ENCODE results near the gene ABCA3.
"Not testable (repeated sequence)": the region's sequence is repeated elsewhere in the genome, so short reads cannot be mapped to it uniquely, and the experiment has no call there.

The ABCA3 gene

DNA sequence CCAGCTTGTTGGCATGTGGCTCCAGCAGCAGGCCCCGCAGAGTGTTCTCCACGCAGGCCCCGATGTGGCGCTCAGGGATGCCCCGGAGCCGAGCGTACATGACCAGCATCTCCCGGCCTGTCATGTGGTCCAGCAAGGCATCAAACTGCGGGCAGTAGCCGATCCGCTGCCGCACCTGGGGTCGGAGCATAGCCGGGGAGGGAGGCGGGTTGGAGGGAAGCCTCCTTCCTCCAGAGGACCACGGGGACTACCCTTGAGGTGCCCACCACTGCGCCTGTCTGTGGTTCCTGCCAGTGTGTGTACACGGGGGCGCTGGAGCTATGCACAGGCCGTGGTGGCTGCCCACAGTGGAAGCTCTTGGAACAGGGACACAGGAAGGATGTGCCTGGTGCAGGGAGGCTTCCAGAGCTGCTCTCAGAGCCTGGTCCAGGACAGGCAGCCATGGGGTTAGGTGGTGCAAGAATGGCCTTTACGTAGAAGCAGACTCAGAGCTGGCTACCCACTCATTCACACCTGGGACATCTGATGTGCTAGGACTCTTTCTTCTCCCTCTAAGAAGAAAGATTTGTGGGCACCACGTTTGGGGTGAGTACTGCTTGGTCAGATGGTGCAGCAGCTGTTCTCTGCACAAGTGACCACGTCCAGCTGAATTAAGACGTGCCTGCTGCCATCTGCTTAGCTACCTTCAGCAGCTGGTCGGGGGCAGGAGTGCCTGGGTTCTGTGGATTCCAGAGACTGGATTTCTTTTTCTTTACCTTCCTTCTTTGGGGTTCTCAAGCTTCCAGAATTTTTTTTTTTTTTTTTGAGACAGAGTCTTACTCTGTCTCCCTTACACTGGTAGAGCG, 61.4 kb downstream of the ABCA3 start:
- DNase-seq = no peak

DNA sequence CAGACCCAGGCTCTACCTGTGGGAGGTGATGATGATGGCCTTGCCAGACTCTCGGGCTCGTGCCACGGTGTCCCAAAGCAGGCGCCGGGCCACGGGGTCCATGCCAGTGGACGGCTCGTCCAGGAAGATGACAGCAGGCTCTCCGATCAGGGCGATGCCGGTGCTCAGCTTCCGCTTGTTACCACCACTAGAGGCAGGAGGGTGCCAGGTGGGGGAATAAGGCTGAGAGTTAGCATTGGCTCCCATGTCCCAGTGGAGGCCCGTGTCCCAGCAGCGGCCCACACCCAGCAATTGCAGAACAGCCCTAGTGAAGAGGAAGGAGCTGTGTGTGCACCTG, 62.3 kb downstream of the ABCA3 start:
- no peak for DNase-seq

DNA sequence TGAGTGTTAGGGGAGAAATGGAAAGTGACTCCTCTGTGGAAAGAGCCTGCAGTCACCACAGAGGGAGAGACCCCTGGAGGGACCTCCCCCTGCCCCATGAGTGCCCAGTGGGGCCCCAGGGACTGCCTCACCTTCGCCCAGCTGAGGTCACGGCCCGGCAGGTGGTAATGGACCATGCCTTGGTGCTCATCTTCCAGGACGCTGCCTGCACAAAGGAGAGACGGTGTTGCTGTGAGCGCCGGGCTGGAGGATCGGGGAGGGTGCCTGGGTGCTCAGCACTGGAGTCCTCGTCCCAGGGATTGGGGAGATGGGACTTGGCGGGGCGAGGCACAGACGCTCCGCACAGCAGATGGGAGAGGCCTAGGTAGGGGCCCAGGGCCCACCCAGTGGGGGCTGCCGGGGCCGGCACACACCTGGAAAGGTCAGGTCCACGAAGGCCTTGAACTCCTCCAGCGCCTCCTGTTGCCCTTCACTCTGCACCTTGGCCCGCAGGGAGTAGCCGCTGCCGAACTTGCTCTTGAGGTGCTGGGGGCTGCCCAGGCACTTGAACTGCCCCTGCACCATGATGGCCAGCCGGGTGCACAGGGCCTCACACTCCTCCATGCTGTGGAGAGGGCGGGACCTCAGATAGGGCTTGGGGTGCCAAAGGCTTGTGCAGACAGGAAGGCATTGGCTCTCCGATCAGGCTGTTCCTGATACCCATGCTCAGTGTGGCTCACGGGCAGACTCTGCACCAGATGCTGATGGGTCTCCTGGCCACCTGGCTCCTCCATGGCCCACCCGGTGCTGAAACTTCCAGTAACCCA, 62.9 kb downstream of the ABCA3 start:
- DNase-seq = no peak

DNA sequence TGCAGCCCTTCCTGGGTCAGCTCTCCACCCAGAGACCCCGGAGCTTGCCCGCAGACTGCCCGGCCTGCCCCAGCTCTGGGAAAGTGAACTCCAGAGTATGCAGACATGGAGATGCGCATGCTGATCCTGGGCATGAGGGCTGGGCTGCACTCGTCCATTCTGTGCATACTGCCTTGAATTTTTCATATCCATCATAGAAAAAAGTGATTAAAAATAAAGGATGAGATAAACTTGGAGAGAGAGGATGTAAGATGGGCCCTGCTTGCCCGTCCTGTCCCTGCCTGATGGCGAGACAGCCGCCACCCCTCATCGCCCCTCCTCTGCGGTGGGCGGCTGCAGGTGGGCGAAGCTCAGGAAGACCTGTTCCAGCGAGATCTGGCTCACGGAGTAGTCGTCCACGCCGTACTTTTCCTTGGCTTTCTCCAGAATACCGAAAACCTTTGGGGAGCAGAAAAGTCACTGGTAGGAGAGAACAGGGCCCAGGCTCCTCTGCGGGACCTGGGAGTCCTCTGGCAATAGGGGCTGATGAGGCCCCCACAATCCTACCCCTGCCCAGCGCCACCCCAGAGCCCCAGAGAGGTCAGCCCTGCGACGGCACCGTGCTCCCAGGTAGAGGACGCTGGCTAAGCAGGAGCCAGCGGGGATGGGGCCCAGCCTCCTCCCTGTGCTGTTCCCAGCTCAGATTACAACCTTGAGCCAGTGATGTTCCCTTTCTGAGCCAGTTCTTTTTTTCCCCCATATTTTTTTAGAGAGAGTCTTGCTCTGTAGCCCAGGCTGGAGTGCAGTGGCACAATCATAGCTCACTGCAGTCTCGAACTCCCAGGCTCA, 63.9 kb downstream of the ABCA3 start:
- DNase-seq = no peak

DNA sequence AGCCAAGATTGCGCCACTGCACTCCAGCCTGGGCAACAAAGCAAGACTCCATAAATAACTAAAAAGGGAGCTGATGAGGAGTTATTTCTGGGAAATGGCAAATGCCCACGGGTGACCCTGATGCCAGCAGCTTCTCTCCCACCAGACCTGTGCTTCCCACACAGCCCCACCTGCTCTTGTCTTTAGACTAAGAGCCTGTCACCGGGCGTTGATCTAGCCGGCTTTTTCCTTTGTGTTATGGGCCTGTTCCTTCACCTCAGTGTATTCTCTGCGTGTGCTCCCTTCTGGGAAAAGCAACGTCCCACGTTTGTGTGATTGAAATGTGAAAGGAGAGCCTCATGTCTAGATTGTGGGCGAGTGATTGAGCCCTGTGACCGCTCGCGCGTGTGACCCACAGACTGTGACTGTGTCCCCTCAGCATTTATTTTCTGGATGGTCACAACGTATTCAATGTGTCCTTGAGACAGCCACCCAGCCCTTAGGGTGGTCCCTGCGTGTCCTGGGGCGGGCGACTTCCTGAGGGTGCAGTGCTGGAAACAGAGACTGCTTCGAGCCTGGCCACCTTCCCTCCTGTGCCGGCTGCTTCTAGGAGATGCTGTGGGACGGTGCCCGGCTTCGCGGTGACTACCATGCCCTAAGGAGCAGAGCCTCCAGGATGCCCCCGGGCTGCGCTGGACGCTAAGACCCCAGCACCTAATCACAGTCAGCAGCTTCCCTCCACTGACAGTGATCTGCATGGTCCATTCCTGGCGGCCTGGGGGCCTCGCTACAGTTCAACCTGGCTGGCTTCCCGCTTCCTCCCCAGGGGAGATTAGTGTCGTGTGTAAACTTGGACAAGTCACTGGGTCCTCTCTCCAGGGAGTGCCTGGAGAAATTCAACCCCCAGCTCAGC, 64.8 kb downstream of the ABCA3 start:
- DNase-seq = no peak

DNA sequence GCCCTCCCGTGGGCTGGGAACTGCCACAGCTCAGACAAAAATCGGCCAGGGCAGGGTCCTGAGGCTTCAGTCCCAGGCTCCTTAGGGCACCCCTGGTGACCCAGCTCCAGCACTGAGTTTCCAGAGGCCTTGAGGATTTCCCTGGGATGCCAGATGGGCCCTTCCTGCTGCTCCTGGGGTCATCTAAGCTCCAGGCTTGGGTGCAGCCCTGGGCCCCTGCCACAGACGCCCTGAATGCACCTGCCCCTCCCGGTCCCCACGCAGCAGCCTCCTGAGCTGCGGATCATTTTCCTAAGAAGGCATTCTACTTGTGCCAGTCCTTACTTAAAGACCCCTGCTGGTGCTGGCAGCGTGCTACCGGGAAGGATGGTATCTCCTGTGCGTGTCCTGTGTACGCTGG, 66.6 kb downstream of the ABCA3 start:
- DNase-seq = no peak

DNA sequence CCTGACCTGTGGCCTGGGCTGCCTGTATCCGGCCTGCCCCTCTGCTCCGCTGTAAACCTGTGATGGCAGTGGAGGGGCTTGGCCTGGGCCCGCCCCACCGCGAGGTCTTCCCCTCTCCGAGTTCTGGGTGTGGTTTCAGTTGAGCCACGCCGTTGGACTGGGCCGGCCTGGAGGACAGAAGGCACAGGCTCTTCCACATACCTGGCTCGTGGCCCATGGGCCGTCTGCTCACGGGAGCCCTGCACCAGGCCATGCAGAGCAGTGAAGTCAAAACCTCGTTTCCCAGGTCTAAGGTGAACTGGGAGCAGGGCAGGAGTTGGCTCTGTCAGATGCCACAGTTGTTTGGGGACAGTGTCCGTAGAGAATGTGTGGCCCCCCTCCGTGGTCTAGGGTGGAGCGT, 67.0 kb downstream of the ABCA3 start:
- no peak for DNase-seq

DNA sequence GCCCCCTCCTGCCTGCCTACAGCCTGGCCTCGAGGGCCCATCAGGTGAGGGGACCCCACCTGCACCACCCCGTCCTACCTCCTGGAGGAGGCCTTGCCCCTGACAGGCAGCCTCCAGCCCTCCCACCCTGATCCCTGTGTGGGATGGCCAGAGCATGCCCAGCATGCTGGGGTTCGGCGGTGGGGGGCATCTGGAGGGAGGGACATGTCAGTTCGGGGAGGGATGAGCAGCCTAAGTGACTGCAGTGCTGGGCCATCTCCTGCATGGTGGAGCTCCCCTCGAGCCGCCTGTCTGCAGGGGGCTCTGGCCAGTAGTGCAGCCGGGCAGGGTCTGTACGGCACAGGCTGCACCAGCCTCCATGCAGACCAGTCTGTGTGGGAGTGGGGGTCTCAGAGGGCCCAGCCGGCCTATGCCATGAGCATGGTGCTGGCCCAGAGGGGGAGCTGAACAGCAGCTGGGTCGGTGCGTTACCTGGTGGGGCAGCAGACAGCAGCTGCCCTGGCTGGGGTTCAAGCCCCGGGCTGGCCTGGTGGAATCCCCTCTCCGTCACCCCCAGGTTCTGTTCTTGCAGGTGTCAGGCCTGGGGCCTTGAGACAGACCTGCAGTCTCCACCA, 68.6 kb downstream of the ABCA3 start:
- DNase-seq = no peak

DNA sequence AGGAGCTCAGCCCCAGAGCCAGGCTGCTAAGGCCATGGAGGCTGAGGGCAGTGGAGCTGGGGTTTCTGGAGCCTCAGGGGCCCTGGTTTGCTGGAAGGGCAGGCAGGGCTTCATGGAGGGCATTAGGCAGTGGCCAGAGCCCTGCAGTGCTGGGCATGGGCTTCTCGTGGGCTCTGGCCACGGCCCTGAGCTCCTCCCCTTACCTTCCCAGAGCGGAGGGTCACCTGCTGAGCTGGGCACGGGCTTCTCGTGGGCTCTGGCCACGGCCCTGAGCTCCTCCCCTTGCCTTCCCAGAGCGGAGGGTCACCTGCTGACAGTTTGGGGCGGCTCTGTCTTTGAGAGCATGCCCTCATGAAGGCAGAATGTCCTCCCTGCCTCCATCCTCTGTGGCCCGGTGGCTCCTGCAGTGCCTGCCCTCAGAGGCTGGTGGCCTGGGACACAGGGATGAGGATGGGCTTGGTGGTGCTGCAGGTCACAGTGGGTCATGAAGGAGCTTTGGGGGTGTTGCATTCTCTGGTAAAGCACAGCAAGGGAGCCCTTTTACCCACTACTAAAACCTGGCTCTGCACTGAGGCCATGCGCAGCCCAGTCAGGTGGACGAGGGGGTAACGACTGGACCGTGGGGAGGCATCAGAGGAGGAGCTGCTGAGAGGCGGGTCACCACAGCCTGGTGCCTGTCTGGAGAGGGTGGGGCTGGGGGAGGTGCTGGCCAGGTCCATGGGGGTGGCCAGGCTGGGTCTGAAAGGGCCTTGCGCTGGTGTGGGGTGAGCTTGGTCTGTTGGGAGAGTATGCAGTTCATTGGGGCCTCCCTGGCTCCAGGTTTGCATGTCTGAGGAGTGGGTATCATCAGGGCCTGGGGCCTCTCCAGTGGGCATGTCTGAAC, 69.7 kb downstream of the ABCA3 start:
- no peak for DNase-seq

DNA sequence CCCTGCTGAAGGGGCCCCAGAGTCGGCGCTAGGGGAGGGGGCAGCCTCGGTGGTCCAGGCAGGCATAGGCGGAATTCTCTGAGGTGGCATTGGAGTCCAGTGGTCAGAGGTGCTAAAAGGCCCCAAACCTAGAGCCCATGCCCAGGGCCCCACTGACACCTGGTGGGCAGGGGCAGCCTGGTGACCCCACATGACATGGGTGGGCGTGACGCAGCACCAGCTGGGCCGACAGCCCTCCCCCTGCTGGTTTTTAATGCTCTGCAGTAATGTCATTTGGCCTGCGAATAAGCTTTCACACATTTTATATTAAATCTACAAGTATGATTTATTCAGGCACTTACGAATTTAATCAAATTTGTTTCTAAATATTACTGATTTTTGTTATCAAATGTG, 70.5 kb downstream of the ABCA3 start:
- DNase-seq = no peak

DNA sequence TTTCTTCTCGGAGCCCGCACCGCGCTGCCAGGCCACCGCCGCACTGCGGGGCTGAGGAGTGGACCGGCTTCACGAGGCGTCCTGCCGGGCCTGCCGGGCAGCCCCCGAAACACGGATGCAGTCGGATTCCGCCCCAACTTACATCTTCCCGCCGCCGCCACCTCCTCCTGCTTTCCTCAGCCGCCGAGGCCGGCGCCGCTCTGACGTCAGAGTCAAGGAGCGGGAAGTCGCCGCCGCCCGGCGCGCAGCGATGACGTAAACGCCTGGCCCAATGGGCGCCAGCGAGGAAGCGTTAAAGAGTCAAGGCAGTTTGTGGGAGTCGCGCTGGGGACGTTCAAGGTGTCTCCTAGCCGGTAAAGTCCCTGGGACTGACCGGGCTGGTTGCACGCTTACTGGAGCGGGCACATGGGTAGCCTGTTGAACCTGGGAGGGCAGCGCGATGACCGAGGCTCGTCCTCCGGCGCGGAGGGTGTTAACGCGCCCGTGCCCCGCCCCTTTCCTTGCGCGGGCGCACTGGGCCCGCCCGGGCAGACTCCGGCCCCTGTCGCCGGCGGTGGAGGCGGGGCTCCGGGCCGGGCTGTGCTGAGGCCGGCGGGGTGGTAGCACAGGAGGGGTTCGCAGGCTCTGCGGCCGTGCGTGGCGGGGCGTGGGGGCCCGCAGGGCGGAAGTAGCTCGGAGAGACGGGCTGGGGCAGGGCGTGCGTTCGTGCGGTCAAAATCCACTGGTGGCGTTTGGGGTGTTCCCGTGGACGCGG, 72.4 kb downstream of the ABCA3 start, which contains the start of gene RNPS1:
Gene RNPS1 (minus strand): TSS at position 214 of the 754 bp plus-strand sequence. CDS start 3,483 bp downstream, outside the sequence.
- peak; percentile 84 to 94 for DNase-seq

DNA sequence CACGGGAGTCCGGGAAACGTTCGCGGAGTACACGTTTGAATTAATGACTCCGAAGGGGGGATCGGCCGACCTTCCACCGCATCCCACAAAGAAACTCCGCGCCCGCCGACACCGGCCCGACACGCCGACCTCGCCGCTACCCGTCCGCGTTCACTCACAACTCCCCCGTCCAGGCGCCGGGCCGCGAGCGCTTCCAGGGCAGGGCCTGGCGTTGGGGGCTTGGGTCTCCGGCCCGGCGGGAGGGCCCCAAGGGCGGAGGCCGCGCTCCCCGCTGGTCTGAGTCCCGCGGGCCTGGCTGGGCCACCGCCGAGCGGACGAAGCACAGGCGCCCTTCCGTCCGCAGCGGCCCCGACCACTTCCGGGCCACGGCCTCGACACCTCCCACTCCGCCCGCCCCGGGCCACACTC, 73.0 kb downstream of the ABCA3 start:
- DNase-seq = not testable (repeated sequence)

DNA sequence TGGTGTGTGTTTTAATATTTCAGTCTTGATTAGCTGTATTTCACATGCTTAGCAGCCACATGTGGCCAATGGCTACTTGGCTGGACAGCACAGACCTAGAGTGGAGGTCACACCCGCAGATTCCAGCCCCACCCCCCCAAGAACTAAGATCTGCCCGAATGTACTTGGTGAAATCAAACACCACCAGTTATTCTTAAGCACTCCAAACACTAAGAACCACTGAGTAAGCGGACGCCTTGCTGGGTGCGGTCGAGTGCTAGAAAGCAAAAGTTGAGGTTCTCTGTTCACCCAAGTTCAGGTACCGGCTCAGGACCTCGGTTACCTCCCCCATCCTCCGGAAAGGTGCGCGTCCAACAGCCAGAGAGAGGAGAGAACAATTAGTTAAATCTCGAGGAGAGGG, 73.6 kb downstream of the ABCA3 start:
- DNase-seq = not testable (repeated sequence)

DNA sequence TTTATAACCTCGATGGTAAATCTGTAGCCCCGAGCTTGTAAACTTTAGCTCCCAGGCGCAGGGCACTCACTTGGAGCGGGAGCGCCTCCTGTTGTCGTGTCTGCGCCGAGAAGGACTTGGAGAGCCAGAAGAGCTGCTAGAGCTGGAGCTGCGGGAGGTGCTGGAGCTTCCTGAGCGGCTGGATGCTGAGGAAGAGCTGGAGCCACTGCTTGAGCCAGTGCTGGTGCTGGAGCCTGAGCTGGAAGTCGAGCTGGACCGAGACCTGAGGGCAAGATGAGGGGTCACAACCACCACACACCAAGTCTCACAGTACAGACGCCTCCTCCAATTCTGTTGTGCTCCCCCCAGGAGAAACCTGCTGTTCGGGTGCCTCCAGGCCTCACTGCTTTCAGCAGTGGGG, 77.5 kb downstream of the ABCA3 start:
- DNase-seq = not testable (repeated sequence)

DNA sequence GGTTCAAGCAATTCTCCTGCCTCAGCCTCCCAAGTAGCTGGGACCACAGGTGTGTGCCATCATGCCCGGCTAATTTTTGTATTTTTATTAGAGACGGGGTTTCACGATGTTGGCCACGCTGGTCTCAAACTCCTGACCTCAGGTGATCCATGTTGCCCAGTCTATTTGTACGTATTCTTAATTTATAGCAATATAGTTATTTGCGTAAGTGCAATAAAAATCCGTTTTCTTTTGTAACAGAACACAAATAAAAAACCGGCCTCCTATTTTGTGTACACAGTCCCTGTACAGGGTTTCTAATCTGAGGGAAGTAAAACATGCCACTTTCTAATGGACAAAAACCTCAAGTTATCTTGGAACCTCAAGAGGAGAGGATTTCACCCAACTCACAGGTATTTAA, 80.3 kb downstream of the ABCA3 start:
- no peak for DNase-seq

DNA sequence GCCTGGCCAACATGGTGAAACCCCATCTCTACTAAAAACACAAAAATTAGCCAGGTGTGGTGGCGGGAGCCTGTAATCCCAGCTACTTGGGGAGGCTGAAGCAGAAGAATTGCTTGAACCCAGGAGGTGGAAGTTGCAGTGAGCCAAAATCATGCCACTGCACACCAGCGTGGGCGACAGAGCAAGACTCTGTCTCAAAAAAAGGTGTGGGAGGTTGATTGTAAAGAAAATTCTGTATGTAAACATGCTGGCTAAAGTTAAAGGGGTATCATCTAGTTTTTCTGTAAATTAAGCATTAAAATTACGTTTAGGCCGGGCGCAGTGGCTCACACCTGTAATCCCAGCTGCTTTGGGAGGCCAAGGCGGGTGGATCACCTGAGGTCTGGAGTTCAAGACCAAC, 82.0 kb downstream of the ABCA3 start:
- DNase-seq = not testable (repeated sequence)

DNA sequence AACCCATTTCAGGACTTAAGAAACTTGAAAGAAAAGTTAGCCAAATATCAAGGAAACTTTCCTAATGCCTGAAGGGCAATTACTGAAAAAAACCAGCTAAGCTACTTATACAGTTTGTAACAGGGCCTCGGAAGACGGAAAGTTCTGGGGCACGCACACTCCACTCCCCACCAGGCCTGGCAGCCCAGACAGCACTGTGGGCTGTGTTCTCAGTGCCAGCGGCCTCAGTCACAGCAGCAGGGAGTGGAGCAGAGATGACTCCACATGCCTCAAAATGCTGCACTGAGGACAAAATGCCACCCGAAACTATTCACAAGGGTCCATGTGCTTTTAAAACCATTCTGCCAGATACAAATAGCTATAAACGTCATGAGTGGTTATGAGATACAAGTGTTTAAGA, 82.8 kb downstream of the ABCA3 start:
- no peak for DNase-seq

DNA sequence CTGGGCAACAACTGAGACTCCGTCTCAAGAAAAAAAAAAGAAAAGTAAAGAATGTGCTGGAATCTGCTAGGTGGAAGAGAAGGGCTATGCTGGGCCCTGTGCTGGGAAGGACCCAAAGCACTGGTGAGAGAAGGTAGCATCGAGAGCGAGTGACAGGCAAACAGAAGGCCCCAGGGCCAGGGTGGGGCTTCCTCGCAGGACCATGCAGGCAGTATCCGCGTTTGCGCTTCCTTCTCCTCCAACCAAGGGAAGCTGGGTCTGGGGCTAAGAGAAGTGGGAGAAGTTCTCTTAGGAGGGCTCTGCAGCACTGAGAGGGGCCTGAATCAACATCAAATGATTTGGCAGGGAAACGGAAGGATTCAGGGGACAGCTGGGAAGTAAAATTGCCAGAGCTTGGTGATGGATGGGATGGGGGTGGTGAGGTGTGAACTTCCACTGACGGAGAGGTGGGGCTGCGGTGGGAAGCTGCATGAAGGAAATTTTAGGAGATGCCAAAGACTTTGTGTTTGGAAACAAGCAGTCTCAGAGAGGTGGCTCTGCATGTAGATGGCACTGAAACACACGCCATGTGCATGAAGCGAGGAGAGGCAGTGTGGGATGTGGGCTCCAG, 83.9 kb downstream of the ABCA3 start:
- DNase-seq = no peak

DNA sequence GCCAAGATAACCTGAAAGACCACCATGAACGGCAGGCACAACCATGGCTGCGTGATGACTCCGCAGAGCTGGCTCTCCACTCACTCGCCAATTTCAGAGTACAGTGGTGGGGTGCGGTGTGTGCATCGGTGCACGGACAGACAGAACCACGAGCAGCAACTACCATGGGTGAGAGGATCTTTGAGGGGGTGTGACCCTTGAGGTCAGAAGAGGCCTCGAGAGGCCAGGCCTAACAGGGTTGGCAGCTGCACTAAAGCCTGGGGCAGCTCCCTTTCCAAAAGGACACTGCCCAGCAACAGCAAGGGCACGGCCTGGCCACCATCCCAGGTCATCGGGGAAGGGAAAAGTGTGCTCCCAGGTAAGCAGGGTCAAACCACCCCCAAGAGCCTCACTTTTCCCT, 87.2 kb downstream of the ABCA3 start:
- DNase-seq = no peak

DNA sequence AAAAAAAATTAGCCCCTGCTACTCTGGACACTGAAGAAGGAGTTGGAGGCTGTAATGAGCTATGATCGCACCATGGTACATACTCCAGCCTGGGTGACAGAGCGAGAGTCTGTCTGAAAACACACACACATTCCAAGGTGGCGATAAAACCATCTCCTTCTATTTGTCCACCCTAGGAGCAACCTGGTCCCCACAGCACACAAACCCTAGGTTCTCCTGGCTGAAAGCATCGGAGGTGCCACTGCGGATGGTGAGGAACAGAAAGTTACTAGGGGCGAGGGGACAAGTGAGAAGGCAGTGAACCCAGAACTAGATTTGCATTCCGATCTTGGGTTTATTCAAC, 87.8 kb downstream of the ABCA3 start:
- DNase-seq = no peak
